GM18520 (cell line): ENCODE measurements around the gene ZSWIM4.

Source experiments
- ATAC-seq: cut with Tn5 transposase; IDR thresholded peaks from one replicate; pipeline ENCODE4 v1.9.1; 2021; ENCODE audit not compliant: unreplicated experiment

Gene ZSWIM4

GRCh38 chr19:13806728-13807127 lies 11.5 kb downstream of the ZSWIM4 start:
- no peak for ATAC-seq

- no peak for ATAC-seq
These were observed 12.3 kb downstream of the ZSWIM4 start for GRCh38 chr19:13807421-13808021.

- no peak for ATAC-seq
These were observed 13.6 kb downstream of the ZSWIM4 start for GRCh38 chr19:13808856-13809255.

- ATAC-seq = no peak
These were observed 17.3 kb downstream of the ZSWIM4 start for GRCh38 chr19:13812544-13812943.

GRCh38 chr19:13813147-13813546 lies 17.9 kb downstream of the ZSWIM4 start:
- no peak for ATAC-seq

GRCh38 chr19:13814550-13814949 lies 19.3 kb downstream of the ZSWIM4 start:
- ATAC-seq = no peak

GRCh38 chr19:13817018-13817614 lies 21.9 kb downstream of the ZSWIM4 start:
- ATAC-seq = no peak

GRCh38 chr19:13817615-13818371 lies 22.6 kb downstream of the ZSWIM4 start:
- no peak for ATAC-seq

- no peak for ATAC-seq
These were observed 24.0 kb downstream of the ZSWIM4 start for GRCh38 chr19:13819238-13819637.

- no peak for ATAC-seq
These were observed 26.0 kb downstream of the ZSWIM4 start for GRCh38 chr19:13821292-13821691.

GRCh38 chr19:13823256-13823655 lies 28.0 kb downstream of the ZSWIM4 start:
- ATAC-seq = no peak

GRCh38 chr19:13823901-13824300 lies 28.7 kb downstream of the ZSWIM4 start:
- no peak for ATAC-seq

GRCh38 chr19:13824703-13825102 lies 29.5 kb downstream of the ZSWIM4 start:
- no peak for ATAC-seq

GRCh38 chr19:13825489-13826441 lies 30.5 kb downstream of the ZSWIM4 start:
- no peak for ATAC-seq

- no peak for ATAC-seq
These were observed 31.5 kb downstream of the ZSWIM4 start for GRCh38 chr19:13826652-13827235.

- no peak for ATAC-seq
These were observed 32.4 kb downstream of the ZSWIM4 start for GRCh38 chr19:13827656-13828055.

GRCh38 chr19:13830114-13830740 lies 35.0 kb downstream of the ZSWIM4 start:
- ATAC-seq = no peak

GRCh38 chr19:13830741-13831536 lies 35.7 kb downstream of the ZSWIM4 start:
- no peak for ATAC-seq
